NCI-H2196 (cell line): ENCODE data around the gene FAM43B.
A peak's percentile ranks its signal among the peaks of the same experiment; 100 is the strongest.

Experiments
- DNase-seq: peaks from one replicate; lab custom pipeline; 2025; ENCODE audit not compliant: unreplicated experiment; lab: John Stamatoyannopoulos, UW

Gene FAM43B

GRCh38 chr1:20551161-20551560 lies 1.2 kb upstream of the FAM43B start:
- no peak for DNase-seq

- DNase-seq = peak; percentile 17
Observed at GRCh38 chr1:20552728-20553445, 514 bp downstream of the FAM43B start.

GRCh38 chr1:20555025-20555757 lies 2.8 kb downstream of the FAM43B start:
- DNase-seq = no peak

GRCh38 chr1:20555758-20556120 lies 3.4 kb downstream of the FAM43B start:
- no peak for DNase-seq

GRCh38 chr1:20558191-20558590 lies 5.8 kb downstream of the FAM43B start:
- no peak for DNase-seq

- DNase-seq = no peak
Observed at GRCh38 chr1:20560966-20561365, 8.6 kb downstream of the FAM43B start.

GRCh38 chr1:20565234-20565633 lies 12.9 kb downstream of the FAM43B start:
- DNase-seq = no peak

- no peak for DNase-seq
Observed at GRCh38 chr1:20569523-20570098, 17.2 kb downstream of the FAM43B start.

- DNase-seq = no peak
Observed at GRCh38 chr1:20571427-20571826, 19.1 kb downstream of the FAM43B start.

- DNase-seq = no peak
Observed at GRCh38 chr1:20573987-20574386, 21.6 kb downstream of the FAM43B start.

- DNase-seq = peak; percentile 81
Observed at GRCh38 chr1:20574686-20575540, 22.5 kb downstream of the FAM43B start.

- no peak for DNase-seq
Observed at GRCh38 chr1:20575541-20576336, 23.4 kb downstream of the FAM43B start.

- DNase-seq = no peak
Observed at GRCh38 chr1:20578062-20578461, 25.7 kb downstream of the FAM43B start.

GRCh38 chr1:20578721-20579395 lies 26.5 kb downstream of the FAM43B start:
- no peak for DNase-seq

GRCh38 chr1:20584890-20585289 lies 32.5 kb downstream of the FAM43B start:
- no peak for DNase-seq

- DNase-seq = no peak
Observed at GRCh38 chr1:20586953-20587660, 34.7 kb downstream of the FAM43B start.

- no peak for DNase-seq
Observed at GRCh38 chr1:20587661-20588053, 35.3 kb downstream of the FAM43B start.

GRCh38 chr1:20588634-20589225 lies 36.4 kb downstream of the FAM43B start, which contains the start of gene CDA:
TSS of gene CDA (plus strand) at chr1:20589097. CDS start at chr1:20589130, 33 bp downstream.
- DNase-seq = no peak
